Central memory CD8-positive, alpha-beta T cell (primary cell): ENCODE data around the gene TFF2.

Experiments used
- ATAC-seq: fragments of 150-1000 bp; cut with Tn5 transposase; replicated peaks from 2 replicates; pipeline ENCODE4 v1.10.0; 2022; ENCODE audit warnings: mild to moderate bottlenecking, moderate FRiP score, moderate number of reproducible peaks; ENCODE audit not compliant: poor library complexity, severe bottlenecking; ENCODE audit errors: extremely low read depth
- DNase-seq, 2 donors: peaks; one replicate each; pipeline ENCODE4 v3.0.0; 2021; ENCODE audit warnings: low spot score in 2 of 2
- H3K27ac Mint-ChIP-seq: one replicate; pipeline ENCODE4 v1.8.0; 2022; ENCODE audit warnings: low read depth, mild to moderate bottlenecking, moderate library complexity, mixed read lengths
- H3K27me3 Mint-ChIP-seq: one replicate; pipeline ENCODE4 v1.8.0; 2022; ENCODE audit warnings: mixed read lengths
- H3K36me3 Mint-ChIP-seq: one replicate; pipeline ENCODE4 v1.8.0; 2022; ENCODE audit warnings: mild to moderate bottlenecking, moderate library complexity, mixed read lengths; ENCODE audit not compliant: insufficient read depth
- H3K4me1 Mint-ChIP-seq: one replicate; pipeline ENCODE4 v1.8.0; 2022; ENCODE audit warnings: mixed read lengths
- H3K4me3 Mint-ChIP-seq: one replicate; pipeline ENCODE4 v1.8.0; 2022; ENCODE audit warnings: mild to moderate bottlenecking, moderate library complexity, mixed read lengths
- H3K9me3 Mint-ChIP-seq: one replicate; pipeline ENCODE4 v1.8.0; 2022; ENCODE audit warnings: mixed read lengths

TFF2 gene

DNA sequence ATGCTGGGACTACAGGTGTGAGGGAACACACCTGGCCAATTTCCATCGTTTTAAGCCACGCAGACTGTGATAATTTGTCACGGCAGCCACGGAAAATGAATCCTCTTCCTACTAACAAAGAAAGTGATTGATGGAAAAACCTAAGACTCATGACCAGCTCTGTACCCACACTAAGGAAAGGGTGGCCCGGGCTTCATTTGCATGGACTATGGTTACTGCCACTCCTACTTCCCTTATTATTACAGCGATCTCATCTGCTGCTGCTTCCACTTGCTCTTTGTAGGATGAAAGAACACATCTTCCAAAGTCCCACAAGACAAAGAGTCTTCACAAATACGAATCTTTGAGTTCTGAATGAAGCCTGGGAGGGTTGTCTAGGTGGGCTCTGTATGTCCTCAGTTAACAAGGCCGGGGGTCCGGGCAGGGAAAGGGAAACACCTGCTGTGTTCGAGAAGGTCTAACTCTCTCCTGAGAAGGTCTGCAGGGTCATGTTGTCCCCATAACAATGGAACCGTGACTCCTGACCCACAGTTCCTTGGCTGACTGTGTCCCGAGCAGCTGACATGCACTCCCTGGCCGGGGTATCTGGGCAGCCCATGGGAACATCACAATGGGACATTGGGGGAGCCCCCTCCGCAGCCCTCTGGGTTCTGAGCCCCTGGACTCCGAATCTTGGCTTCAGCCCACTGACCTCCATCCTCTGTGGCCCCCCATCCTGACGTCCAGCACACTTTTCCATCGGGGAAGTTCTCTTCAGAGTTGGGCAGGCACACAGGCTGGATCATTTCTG lies 28.8 kb upstream of the TFF2 start:
- Mint-ChIP-seq H3K9me3 (peaks cover 8% of the 10 kb centered on the region), H3K4me1 (no peaks in the 10 kb centered on the region), H3K27me3 (no peaks in the 10 kb centered on the region), H3K36me3 (no peaks in the 10 kb centered on the region), H3K27ac (no peak overlapping the region), H3K4me3 (no peak overlapping the region)
- ATAC-seq (no peak), DNase-seq (no peak)

DNA sequence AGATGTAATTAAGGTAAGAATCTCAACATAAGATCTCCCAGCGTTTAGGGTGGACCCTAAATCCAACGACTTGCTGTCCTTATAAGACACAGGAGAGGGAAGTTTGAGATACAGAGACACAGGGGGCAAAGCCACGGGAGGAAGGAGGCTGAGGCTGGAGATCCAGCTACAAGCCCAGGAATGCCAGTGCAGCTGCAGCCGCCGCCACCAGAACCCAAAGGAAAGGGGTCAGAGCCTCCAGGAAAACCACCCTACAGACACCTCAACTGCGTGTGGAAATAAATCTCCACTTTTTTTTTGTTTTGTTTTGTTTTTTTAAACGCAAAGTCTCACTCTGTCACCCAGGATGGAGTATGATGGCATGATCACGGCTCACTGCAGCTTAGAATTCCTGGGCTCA lies 27.6 kb upstream of the TFF2 start:
- H3K27me3 Mint-ChIP-seq = no peaks in the 10 kb centered on the region
- H3K36me3 Mint-ChIP-seq = no peaks in the 10 kb centered on the region
- ATAC-seq (no peak), DNase-seq (no peak)
- H3K4me1 Mint-ChIP-seq = no peaks in the 10 kb centered on the region
- H3K27ac Mint-ChIP-seq = no peak overlapping the region
- peaks cover 8% of the 10 kb centered on the region for H3K9me3 Mint-ChIP-seq
- H3K4me3 Mint-ChIP-seq = no peak overlapping the region

DNA sequence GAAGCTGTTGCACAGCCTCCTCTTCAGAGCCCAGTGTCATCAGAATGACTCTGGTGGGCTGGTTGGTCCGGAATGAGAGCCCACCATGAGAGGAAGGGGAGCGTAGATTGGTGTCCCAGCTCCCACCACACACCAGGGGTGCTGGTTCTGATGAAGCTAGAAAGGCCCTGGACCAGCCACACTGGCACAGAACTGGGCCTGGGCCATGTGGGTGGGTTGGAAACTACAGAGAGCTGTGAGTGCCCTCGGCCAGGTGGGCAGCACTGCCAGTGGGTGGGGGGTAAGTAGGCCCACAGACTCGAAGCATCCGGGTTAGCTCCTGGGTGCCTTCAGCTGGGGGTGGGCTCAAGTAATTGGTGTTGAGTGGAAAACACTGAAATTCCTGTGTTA lies 27.2 kb upstream of the TFF2 start:
- no peak for DNase-seq
- no peaks in the 10 kb centered on the region for H3K36me3 Mint-ChIP-seq
- peaks cover 8% of the 10 kb centered on the region for H3K9me3 Mint-ChIP-seq
- H3K4me3 Mint-ChIP-seq = no peak overlapping the region
- H3K27ac Mint-ChIP-seq = no peak overlapping the region
- H3K4me1 Mint-ChIP-seq = no peaks in the 10 kb centered on the region
- no peaks in the 10 kb centered on the region for H3K27me3 Mint-ChIP-seq
- no peak for ATAC-seq

DNA sequence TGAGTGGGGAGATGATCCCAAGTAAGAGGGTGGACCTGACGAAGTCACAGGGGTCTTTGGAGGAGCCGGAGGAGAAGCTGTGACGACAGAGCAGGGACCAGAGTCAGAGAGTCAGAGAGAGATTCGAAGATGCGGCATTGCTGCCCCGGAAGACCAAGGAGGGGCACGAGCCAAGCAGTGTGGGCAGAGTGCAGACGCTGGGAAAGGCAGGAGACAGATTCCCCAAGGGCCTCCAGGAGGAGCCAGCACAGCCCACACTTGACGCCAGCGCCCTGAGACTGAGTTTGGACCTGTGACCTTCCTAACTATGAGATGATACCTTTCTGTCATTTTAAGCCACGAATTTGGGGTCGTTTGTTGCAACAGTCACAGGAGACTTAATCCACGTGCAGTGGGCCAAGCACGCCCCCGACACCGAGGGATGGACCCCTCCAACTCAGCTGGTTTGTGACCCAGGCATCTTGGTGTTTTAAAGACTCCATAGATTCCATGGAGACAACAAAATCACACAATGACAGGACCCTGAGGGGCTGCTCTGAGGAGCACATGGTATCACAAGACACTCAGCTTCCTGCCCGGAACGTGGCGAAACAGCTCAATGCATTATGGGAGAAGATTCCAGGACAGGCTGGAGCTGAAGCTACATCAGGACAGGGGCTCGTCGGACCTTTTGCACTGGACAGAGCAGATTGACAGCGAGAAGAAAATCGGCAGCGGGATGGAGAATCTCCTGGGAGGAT lies 26.6 kb upstream of the TFF2 start:
- Mint-ChIP-seq H3K27me3 (no peaks in the 10 kb centered on the region), H3K4me1 (no peaks in the 10 kb centered on the region), H3K27ac (no peak overlapping the region), H3K4me3 (no peak overlapping the region), H3K36me3 (no peaks in the 10 kb centered on the region), H3K9me3 (peaks cover 8% of the 10 kb centered on the region)
- no peak for ATAC-seq
- no peak for DNase-seq

DNA sequence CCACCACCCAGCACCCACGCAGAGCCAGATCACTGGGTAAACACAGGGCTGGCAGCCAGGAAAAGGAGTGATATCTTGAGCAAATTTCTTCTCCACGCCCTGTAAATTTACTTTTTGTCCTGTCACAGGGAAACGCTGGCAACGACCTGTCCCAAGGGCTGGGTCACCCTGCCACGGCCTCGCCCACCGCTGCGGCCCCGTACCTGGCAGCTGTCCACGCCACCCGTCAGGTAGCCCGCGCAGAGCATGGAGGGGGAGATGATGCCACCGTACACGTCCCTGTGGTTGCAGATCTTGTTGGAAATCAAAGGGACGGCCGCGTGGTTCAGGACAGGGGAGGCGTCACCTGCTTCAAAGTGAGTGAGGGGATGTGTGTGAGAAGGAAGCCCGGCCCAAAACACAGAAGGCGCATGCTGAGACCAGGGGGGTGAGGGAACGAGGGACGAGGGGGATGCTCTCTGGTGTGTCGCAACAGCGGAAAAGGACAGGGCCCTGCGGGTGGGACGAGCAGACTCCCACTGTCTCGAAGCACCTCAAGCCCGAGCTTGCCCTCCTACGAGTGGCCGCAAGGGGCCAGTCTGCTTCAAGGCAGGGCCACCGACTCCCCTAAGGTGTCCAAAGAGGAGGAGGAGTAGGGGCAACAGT lies 25.7 kb upstream of the TFF2 start:
- no peaks in the 10 kb centered on the region for H3K4me1 Mint-ChIP-seq
- no peaks in the 10 kb centered on the region for H3K27me3 Mint-ChIP-seq
- H3K4me3 Mint-ChIP-seq = no peak overlapping the region
- ATAC-seq (no peak), DNase-seq (no peak)
- H3K36me3 Mint-ChIP-seq = no peaks in the 10 kb centered on the region
- H3K9me3 Mint-ChIP-seq = peaks cover under 1% of the 10 kb centered on the region
- no peak overlapping the region for H3K27ac Mint-ChIP-seq

DNA sequence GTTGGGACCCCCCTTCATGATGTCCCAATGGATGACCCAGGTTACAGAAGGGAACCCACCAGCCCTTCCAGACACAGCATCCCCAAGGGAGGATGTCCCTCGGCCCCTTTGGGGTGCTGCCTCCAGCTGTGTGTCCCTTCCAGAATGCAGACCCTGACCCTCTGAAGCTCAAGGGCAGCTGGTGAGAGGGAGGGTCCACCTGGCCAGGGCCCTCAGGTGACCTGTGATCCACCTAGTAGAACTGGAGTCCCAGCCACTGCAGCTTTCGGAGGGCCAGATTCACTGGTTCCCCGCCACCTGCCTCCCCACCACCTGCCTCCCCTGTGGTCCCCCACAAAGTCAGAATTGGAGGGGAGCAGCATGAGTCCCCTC lies 25.2 kb upstream of the TFF2 start:
- Mint-ChIP-seq H3K4me3 (no peak overlapping the region), H3K27me3 (peaks cover 3% of the 10 kb centered on the region), H3K9me3 (no peaks in the 10 kb centered on the region), H3K36me3 (no peaks in the 10 kb centered on the region), H3K27ac (no peak overlapping the region), H3K4me1 (peaks cover 1% of the 10 kb centered on the region)
- ATAC-seq (no peak), DNase-seq (no peak)

DNA sequence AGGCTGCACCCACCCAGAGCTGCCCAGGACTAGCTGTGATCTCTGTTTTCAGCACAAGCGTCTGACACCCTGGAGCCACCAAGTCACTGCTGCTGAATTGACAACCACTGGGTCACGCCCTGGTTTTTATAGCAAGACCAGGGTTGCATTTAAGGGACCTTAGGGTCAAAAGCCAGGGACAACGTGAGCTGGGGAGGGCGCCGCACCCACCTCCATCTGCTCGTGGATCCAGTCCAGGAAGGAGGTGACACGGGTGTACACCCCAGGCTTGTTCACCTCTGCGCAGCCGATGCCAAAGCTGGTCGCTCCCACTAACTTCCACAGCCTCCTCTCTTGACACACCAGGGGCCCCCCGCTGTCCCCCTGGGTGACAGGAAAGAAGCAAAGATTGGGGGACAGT lies 24.7 kb upstream of the TFF2 start:
- H3K27me3 Mint-ChIP-seq = peaks cover 8% of the 10 kb centered on the region
- H3K27ac Mint-ChIP-seq = no peak overlapping the region
- H3K4me3 Mint-ChIP-seq = no peak overlapping the region
- no peak for ATAC-seq
- peaks cover 5% of the 10 kb centered on the region for H3K4me1 Mint-ChIP-seq
- DNase-seq = no peak
- H3K36me3 Mint-ChIP-seq = no peaks in the 10 kb centered on the region
- H3K9me3 Mint-ChIP-seq = no peaks in the 10 kb centered on the region

DNA sequence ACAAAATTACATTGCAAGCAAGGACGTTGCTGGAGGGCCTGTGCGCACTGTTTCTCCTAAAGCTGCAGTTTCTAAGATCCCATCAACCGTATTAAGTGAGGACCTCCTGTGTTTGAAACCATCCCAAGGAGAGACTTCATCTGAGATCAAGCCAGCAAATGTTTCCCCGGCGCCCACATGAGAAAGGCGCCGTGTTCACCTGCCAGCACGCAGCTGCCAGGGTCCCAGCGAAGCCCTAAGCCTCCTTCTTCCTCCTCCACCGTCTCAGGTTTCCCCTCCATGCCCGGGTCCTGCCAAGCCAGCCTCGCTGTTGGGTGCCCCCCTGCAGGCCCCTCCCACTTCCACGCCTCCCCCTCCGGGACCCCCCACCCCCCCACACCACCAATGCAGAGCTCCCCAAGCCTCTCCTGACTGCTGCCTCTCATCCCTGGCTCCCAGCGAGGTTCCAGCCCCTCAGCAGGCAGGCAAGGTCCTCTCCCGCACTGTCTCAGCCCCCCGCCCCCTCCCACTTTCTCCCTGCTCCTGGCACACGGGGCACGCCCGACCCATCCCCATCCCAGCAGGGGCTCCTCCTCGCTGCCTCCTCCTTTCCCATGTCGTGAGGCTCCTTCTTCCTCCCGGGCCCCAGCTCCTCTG lies 24.2 kb upstream of the TFF2 start:
- no peaks in the 10 kb centered on the region for H3K36me3 Mint-ChIP-seq
- H3K4me1 Mint-ChIP-seq = peaks cover 5% of the 10 kb centered on the region
- ATAC-seq = no peak
- DNase-seq = no peak
- H3K27me3 Mint-ChIP-seq = peaks cover 10% of the 10 kb centered on the region
- H3K9me3 Mint-ChIP-seq = no peaks in the 10 kb centered on the region
- H3K4me3 Mint-ChIP-seq = no peak overlapping the region
- no peak overlapping the region for H3K27ac Mint-ChIP-seq

DNA sequence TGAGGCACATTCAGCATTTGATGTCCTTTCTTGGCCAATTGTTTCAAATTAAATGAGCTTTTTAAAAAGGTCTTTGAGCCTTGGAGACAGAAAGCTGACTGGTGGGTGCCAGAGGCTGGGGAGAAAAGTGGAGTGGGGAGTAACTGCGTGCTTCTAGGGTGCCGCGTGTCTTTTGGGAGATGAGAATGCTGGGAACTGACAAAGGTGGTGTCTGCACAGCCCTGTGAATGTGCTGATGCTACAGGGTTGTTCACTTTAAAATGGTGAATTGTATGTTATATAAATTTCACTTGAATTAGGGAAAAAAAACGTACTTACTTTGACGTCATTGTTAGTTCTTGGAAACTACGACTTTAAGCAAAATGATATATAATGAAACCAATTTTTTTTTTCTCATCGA lies 23.7 kb upstream of the TFF2 start:
- no peaks in the 10 kb centered on the region for H3K36me3 Mint-ChIP-seq
- H3K27ac Mint-ChIP-seq = no peak overlapping the region
- no peak overlapping the region for H3K4me3 Mint-ChIP-seq
- no peak for DNase-seq
- ATAC-seq = no peak
- H3K27me3 Mint-ChIP-seq = peaks cover 10% of the 10 kb centered on the region
- H3K4me1 Mint-ChIP-seq = peaks cover 5% of the 10 kb centered on the region
- no peaks in the 10 kb centered on the region for H3K9me3 Mint-ChIP-seq

DNA sequence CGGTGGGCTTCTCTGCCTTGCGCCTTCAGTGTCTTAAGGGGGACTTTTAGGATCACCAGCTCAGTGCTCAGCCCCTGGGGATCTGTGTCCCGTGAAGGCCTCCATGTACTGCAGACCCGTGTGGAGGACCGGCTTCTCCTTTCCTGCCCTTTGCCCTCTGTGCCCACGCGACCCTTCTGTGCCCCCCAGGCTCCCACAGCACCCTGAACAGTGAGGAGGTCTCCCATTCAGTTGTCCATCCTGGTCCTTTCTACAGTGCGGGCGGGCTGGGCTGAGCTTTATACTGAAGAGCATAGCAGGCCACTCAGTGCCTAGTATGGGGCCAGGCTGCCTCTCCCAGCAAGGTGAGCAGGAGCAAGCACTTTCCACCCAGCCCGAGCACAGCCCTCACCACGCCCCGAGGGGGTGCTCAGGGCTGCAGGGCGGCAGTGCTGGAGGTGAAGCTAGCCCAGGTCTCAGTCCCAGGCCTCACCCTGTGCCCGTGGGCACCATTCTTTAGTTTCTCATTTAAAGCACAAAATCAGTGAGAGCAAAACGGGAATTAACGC lies 23.2 kb upstream of the TFF2 start:
- no peak for DNase-seq

DNA sequence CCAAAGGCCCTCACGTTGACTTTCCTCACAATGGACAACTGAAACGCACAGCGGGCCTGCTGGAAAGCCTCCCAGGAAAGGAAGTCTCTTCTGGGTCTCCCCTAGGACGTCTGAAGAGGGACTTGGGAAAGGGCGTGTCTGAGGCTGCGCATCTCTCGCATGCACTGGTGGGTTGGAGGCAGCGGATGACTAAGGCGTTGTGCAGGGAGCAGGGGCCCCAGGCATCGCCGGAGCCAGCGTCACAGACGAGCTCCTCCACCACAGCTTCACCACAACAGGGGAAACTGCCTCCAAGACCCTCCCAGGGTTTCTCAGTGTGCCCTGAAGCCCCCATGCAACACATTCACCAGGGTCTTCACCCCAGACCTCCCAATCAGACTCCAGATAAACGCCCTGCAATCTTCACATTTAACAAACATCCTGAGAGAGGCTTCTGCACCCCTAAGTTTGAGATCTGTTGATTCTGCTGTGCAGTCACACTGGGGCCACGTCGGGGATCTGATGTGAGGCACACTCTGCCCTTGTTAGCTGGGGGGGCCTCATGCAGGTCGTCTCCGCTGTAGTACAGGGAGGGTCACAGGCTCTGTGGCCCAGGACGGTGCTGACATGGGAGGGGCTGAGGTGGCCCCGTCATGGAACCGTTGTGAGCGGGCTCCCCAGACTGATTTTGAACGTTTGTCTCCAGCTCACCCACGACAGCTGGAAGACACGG lies 22.6 kb upstream of the TFF2 start:
- Mint-ChIP-seq H3K4me1 (peaks cover 5% of the 10 kb centered on the region), H3K36me3 (no peaks in the 10 kb centered on the region), H3K27ac (no peak overlapping the region), H3K9me3 (no peaks in the 10 kb centered on the region), H3K4me3 (no peak overlapping the region), H3K27me3 (peaks cover 10% of the 10 kb centered on the region)
- DNase-seq = no peak
- ATAC-seq = no peak

More for the DNA sequence above, 23.2 kb upstream of the TFF2 start:
- no peak for ATAC-seq
- Mint-ChIP-seq H3K27ac (no peak overlapping the region), H3K4me1 (peaks cover 5% of the 10 kb centered on the region), H3K36me3 (no peaks in the 10 kb centered on the region), H3K9me3 (no peaks in the 10 kb centered on the region), H3K27me3 (peaks cover 10% of the 10 kb centered on the region), H3K4me3 (no peak overlapping the region)
